Measurements from ENCODE around the gene RAB11FIP2. TPM values are rescaled to one million over a fixed set of nuclear protein-coding genes. Genes with fewer than 3 reads are reported as not detected.
A peak's percentile ranks its signal among the peaks of the same experiment; 100 is the strongest.

RAB11FIP2 gene
- total RNA-seq, 1 experiment from 2014 or later: 12.2 TPM

DNA sequence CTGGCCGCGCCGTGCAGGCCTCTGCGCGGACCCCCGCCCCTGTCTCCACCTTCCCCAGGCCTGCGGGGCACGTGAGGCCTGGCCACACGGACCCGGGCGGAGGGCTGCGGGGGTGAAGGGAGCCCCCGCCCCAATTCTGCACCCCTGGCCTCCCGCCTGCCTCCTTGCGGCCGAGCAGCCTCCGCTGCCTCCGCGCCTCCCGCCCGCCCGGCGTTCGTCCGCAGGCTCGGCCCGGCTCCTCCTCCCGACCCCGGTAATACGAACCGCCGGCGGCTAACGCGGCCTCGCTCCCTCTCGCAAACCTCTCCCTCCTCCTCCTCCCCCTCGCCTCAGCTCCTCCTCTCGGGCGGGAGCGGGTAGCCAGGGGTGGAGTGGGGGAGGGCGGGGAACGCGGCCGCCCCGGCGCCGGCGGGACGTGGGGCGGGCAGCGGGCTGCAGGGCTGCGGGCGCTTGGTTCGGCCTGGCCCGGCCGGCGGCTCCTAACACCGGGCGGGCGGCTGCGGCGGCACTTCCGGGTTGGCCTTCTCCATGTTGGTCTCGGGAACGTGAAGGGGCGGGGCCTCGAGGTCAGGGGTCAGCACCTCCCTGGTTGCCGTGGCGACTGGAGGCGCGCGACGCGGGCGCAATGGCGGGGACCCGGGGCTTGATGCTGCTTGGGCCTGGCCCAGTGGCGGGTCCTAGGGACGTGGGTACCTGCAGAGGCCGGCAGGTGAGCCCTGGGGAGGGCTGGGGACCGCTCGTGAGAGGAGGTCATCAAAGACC is at the start of gene RAB11FIP2 (continued):
- TF ChIP-seq MXD4 (CRISPR knock-in tag; IDR thresholded peaks at IDR 0.05; ENCODE audit: borderline replicate concordance): no peak
- TF ChIP-seq TP53 (CRISPR knock-in tag; IDR thresholded peaks at IDR 0.05): peak; percentile 59; the same call in 1 of the 2 replicates
- TF ChIP-seq SMAD3 (CRISPR knock-in tag; IDR thresholded peaks at IDR 0.05; ENCODE audit: borderline replicate concordance): no peak
- TF ChIP-seq SMAD4 (CRISPR knock-in tag; IDR thresholded peaks at IDR 0.05): no peak
- no peak for TF ChIP-seq JAZF1 (CRISPR knock-in tag; IDR thresholded peaks at IDR 0.05)
- no peak for TF ChIP-seq SOX15 (CRISPR knock-in tag; IDR thresholded peaks at IDR 0.05)
- 0 out of 2 replicates have a peak, but pooled peaks have one; percentile 31 for TF ChIP-seq FOXP4 (CRISPR knock-in tag; IDR thresholded peaks at IDR 0.05)
- TF ChIP-seq ZNF219 (CRISPR knock-in tag; IDR thresholded peaks at IDR 0.05; ENCODE audit: borderline replicate concordance): no peak
- no peak for TF ChIP-seq NFYB (CRISPR knock-in tag; conservative IDR thresholded peaks at IDR 0.05; ENCODE audit: low read depth)
- 0 out of 2 replicates have a peak, but pooled peaks have one; percentile 18 for TF ChIP-seq RELA (CRISPR knock-in tag; IDR thresholded peaks at IDR 0.05; ENCODE audit: borderline replicate concordance)
- 0 out of 2 replicates have a peak, but pooled peaks have one; percentile 39 for TF ChIP-seq CBFB (CRISPR knock-in tag; IDR thresholded peaks at IDR 0.05; ENCODE audit: low read depth)
- TF ChIP-seq STAT6 (CRISPR knock-in tag; conservative IDR thresholded peaks at IDR 0.05; ENCODE audit: low read depth): 0 out of 2 replicates have a peak, but pooled peaks have one; percentile 81
- no peak for TF ChIP-seq MAX (CRISPR knock-in tag; IDR thresholded peaks at IDR 0.05)
- TF ChIP-seq CREB1 (CRISPR knock-in tag; IDR thresholded peaks at IDR 0.05): no peak
- TF ChIP-seq ETV6 (CRISPR knock-in tag; IDR thresholded peaks at IDR 0.05): peak; percentile 49; the same call in 1 of the 2 replicates
- TF ChIP-seq ESRRA (CRISPR knock-in tag; IDR thresholded peaks at IDR 0.05; ENCODE audit: borderline replicate concordance): 0 out of 2 replicates have a peak, but pooled peaks have one; percentile 65
- TF ChIP-seq ELF4 (CRISPR knock-in tag; IDR thresholded peaks at IDR 0.05; ENCODE audit: low read depth): no peak
- TF ChIP-seq ZNF423 (CRISPR knock-in tag; IDR thresholded peaks at IDR 0.05): no peak
- TF ChIP-seq FOXK1 (CRISPR knock-in tag; IDR thresholded peaks at IDR 0.05): peak; percentile 55; the same call in 1 of the 2 replicates

DNA sequence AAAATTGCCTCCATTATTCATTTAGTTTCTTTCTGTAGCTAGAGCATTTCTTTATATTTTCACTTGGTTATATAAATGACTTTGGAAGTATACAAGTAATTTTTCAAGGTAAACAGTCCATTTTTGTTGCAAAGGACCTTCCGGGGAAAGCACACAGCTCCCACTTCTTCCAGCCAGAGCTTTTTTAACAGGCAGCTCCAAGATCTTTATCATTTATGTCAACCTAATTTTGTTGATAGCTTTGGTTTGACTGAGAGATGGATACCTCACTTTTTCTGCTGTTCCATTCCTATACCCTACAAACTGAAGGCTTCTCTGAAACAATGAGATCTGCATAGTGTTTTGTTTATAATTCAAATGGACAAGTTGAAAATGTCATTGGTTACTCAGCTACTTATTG is 49.3 kb upstream of the RAB11FIP2 start:
- Mint-ChIP-seq H3K4me1 (peaks cover 6% of the 10 kb centered on the region), H3K9me3 (peaks cover 3% of the 10 kb centered on the region), H3K36me3 (no peaks in the 10 kb centered on the region), H3K27ac (no peak overlapping the region), H3K4me3 (no peak overlapping the region), H3K27me3 (ENCODE audit: low read depth) (no peaks in the 10 kb centered on the region)
- TF ChIP-seq PRRX2 (CRISPR knock-in tag; IDR thresholded peaks at IDR 0.05): no peak
- ChIA-PET CTCF (interaction anchor here (1.2 kb wide), 1 partner anchor 10 kb away, joined by 5 read pairs; no protein-coding TSS in a partner anchor), POLR2A (no interaction called here)
- no peak for ATAC-seq
- no peak for DNase-seq (ENCODE audit: low spot score)

Data from WTC11 (cell line).